IPS DF 19.7 (cell line): ENCODE measurements around the gene ENTREP3.
"Not testable (repeated sequence)": the region's sequence is repeated elsewhere in the genome, so short reads cannot be mapped to it uniquely, and the experiment has no call there.

Experiments used
- DNase-seq: peaks from one replicate; pipeline ENCODE4 v3.0.0-alpha.2; 2013; ENCODE audit warnings: low read depth, low spot score

Gene ENTREP3

GRCh38 chr1:155255243-155256007, at the start of gene ENTREP3:
ENTREP3 (minus strand) TSS chr1:155255483; CDS start chr1:155254877, 606 bp downstream.
- no peak for DNase-seq

GRCh38 chr1:155304558-155305063, 49.3 kb upstream of the ENTREP3 start:
- no peak for DNase-seq

- no peak for DNase-seq
Observed at GRCh38 chr1:155301342-155301841, 46.1 kb upstream of the ENTREP3 start, which contains the start of gene PKLR. PKLR (minus strand) TSS chr1:155301438; CDS start chr1:155301395, 43 bp downstream.

- DNase-seq = no peak
Observed at GRCh38 chr1:155300553-155301329, 45.5 kb upstream of the ENTREP3 start.

GRCh38 chr1:155300024-155300423, 44.7 kb upstream of the ENTREP3 start:
- no peak for DNase-seq

GRCh38 chr1:155297384-155297783, 42.1 kb upstream of the ENTREP3 start:
- no peak for DNase-seq

- no peak for DNase-seq
Observed at GRCh38 chr1:155296661-155297060, 41.4 kb upstream of the ENTREP3 start.

GRCh38 chr1:155295942-155296267, 40.6 kb upstream of the ENTREP3 start:
- DNase-seq = no peak

- DNase-seq = no peak
Observed at GRCh38 chr1:155295183-155295941, 40.1 kb upstream of the ENTREP3 start.

GRCh38 chr1:155294520-155295182, 39.4 kb upstream of the ENTREP3 start:
- DNase-seq = no peak

GRCh38 chr1:155293086-155293749, 37.9 kb upstream of the ENTREP3 start:
- no peak for DNase-seq

- DNase-seq = not testable (repeated sequence)
Observed at GRCh38 chr1:155291006-155291405, 35.7 kb upstream of the ENTREP3 start.

- no peak for DNase-seq
Observed at GRCh38 chr1:155287987-155288543, 32.8 kb upstream of the ENTREP3 start.

- no peak for DNase-seq
Observed at GRCh38 chr1:155286544-155286943, 31.3 kb upstream of the ENTREP3 start.

GRCh38 chr1:155285631-155286044, 30.4 kb upstream of the ENTREP3 start:
- DNase-seq = no peak

- no peak for DNase-seq
Observed at GRCh38 chr1:155285063-155285462, 29.8 kb upstream of the ENTREP3 start.

GRCh38 chr1:155284476-155284875, 29.2 kb upstream of the ENTREP3 start:
- DNase-seq = no peak

- DNase-seq = no peak
Observed at GRCh38 chr1:155282488-155283091, 27.3 kb upstream of the ENTREP3 start.

GRCh38 chr1:155279268-155279667, 24.0 kb upstream of the ENTREP3 start:
- DNase-seq = no peak

- DNase-seq = no peak
Observed at GRCh38 chr1:155278689-155279160, 23.4 kb upstream of the ENTREP3 start.
